K562 (cell line): ENCODE measurements around the gene MRPL55. TPM values are rescaled to one million over a fixed set of nuclear protein-coding genes. Genes with fewer than 3 reads are reported as not detected.

ENCODE experiments used
- ELF1 ChIP-seq: fragments of 200-800 bp; sonication (Bioruptor generic); IDR thresholded peaks from 2 replicates; pipeline ENCODE4 v1.6.1; 2016; ENCODE audit warnings: missing genetic modification characterization, missing compliant biosample characterization
- ELF4 ChIP-seq: fragments of 450-650 bp; formaldehyde crosslinking; IDR thresholded peaks from 2 replicates; pipeline ENCODE4 v1.4.0; 2022; ENCODE audit warnings: missing genetic modification characterization
- ETS1 ChIP-seq: conservative IDR thresholded peaks from 2 replicates; pipeline ENCODE4 v1.6.1; 2011; ENCODE audit warnings: low read depth, mild to moderate bottlenecking, low read length; ENCODE audit not compliant: control insufficient read depth
- EWSR1 ChIP-seq: fragments of 450-650 bp; IDR thresholded peaks from 2 replicates; pipeline ENCODE4 v1.6.1; 2018; ENCODE audit warnings: borderline replicate concordance, mild to moderate bottlenecking, low read depth, moderate library complexity; ENCODE audit not compliant: partially characterized antibody
- FIP1L1 ChIP-seq: fragments of 200-400 bp; formaldehyde crosslinking; IDR thresholded peaks from 2 replicates; pipeline ENCODE4 v1.6.1; 2018; ENCODE audit warnings: mild to moderate bottlenecking, low read depth, low read length; ENCODE audit not compliant: poor library complexity, severe bottlenecking
- FOXK2 ChIP-seq, 2 experiments: fragments of 450-650 bp; IDR thresholded peaks in 1 of 2; conservative IDR thresholded peaks in 1 of 2; 2 replicates each; pipeline ENCODE4 v1.6.1; 2016; ENCODE audit warnings: low read depth in 2 of 2, mild to moderate bottlenecking in 1 of 2
- HMG20A ChIP-seq: fragments of 450-650 bp; formaldehyde crosslinking; conservative IDR thresholded peaks from 2 replicates; pipeline ENCODE4 v1.4.0; 2020; ENCODE audit warnings: mild to moderate bottlenecking, mixed read lengths
- HNRNPUL1 ChIP-seq: fragments of 200-400 bp; formaldehyde crosslinking; IDR thresholded peaks from 2 replicates; pipeline ENCODE4 v1.6.1; 2017; ENCODE audit warnings: low read length
- KAT7 ChIP-seq: sonication (generic); formaldehyde crosslinking; IDR thresholded peaks from 2 replicates; pipeline ENCODE4 v1.8.0; 2022; ENCODE audit warnings: missing genetic modification reagents, mild to moderate bottlenecking, borderline replicate concordance
- MYNN ChIP-seq, 2 experiments: sonication (generic); formaldehyde crosslinking in 1 of 2; IDR thresholded peaks; 2 replicates each; pipeline versions ENCODE4 v1.5.0 to v1.6.1; 2016 to 2020; ENCODE audit warnings: antibody characterized with exemption in 1 of 2, missing genetic modification reagents in 1 of 2
- NCOA4 ChIP-seq: fragments of 450-650 bp; IDR thresholded peaks from 2 replicates; pipeline ENCODE4 v1.6.1; 2018; ENCODE audit warnings: mild to moderate bottlenecking; ENCODE audit not compliant: partially characterized antibody
- NFXL1 ChIP-seq: fragments of 450-650 bp; formaldehyde crosslinking; IDR thresholded peaks from 2 replicates; pipeline ENCODE4 v1.4.0; 2021; ENCODE audit warnings: mild to moderate bottlenecking
- NR3C1 ChIP-seq: sonication (generic); formaldehyde crosslinking; IDR thresholded peaks from 2 replicates; pipeline ENCODE4 v1.8.1; 2022; ENCODE audit warnings: missing genetic modification reagents
- PHF20 ChIP-seq: fragments of 450-650 bp; IDR thresholded peaks from 2 replicates; pipeline ENCODE4 v1.6.1; 2018; ENCODE audit not compliant: partially characterized antibody
- PYGO2 ChIP-seq: fragments of 450-650 bp; IDR thresholded peaks from 2 replicates; pipeline ENCODE4 v1.6.1; 2016; ENCODE audit warnings: mild to moderate bottlenecking, missing genetic modification characterization, moderate library complexity, missing compliant biosample characterization
- SRSF3 ChIP-seq: fragments of 200-400 bp; formaldehyde crosslinking; IDR thresholded peaks from 2 replicates; pipeline ENCODE4 v1.6.1; 2016; ENCODE audit warnings: mild to moderate bottlenecking, low read length, moderate library complexity; ENCODE audit not compliant: insufficient read depth
- STAT6 ChIP-seq: sonication (generic); formaldehyde crosslinking; IDR thresholded peaks from 2 replicates; pipeline ENCODE4 v1.8.1; 2023; ENCODE audit warnings: mild to moderate bottlenecking, missing genetic modification reagents
- WHSC1 ChIP-seq: IDR thresholded peaks from one replicate; pipeline ENCODE4 v1.6.1; 2012; ENCODE audit warnings: low read length, control low read depth, inconsistent platforms
- ZKSCAN1 ChIP-seq: fragments of 150-350 bp; IDR thresholded peaks from 2 replicates; pipeline ENCODE4 v1.6.1; 2016; ENCODE audit warnings: low read depth, low read length
- ZNF212 ChIP-seq: fragments of 450-650 bp; formaldehyde crosslinking; IDR thresholded peaks from 2 replicates; pipeline ENCODE4 v1.4.0; 2020; ENCODE audit warnings: mild to moderate bottlenecking
- ZNF263 ChIP-seq: sonication (generic); formaldehyde crosslinking; IDR thresholded peaks from 2 replicates; pipeline ENCODE4 v1.8.0; 2022; ENCODE audit warnings: mild to moderate bottlenecking, missing genetic modification reagents, borderline replicate concordance
- ZNF668 ChIP-seq: fragments of 250-450 bp; sonication (Bioruptor Pico); IDR thresholded peaks from 2 replicates; pipeline ENCODE4 v1.8.0; 2022; ENCODE audit warnings: mild to moderate bottlenecking, inconsistent platforms
- polyA plus RNA-seq, 8 experiments: library from polyadenylated mRNA; depleted of rRNA in 4 of 8; stranded (reverse) in 5 of 8; unstranded in 3 of 8; fragments of >200 nt; fragmentation: Nextera tagmentation in 2 of 8; fragmentation: Illumina TruSeq in 1 of 8; extraction: Ambion mirVana in 2 of 8; extraction: Trizol in 1 of 8; gene quantifications; 2 replicates each; pipeline versions ENCODE4 v1.2.1 to v1.2.3, GENCODE V29; 2011 to 2014; ENCODE audit warnings: inconsistent platforms in 1 of 8, missing spikeins in 1 of 8
- total RNA-seq, 7 experiments: library from RNA; depleted of rRNA in 6 of 7; stranded (reverse); fragments of >200 nt in 6 of 7; fragmentation: Illumina TruSeq in 2 of 7; extraction: Trizol in 2 of 7; gene quantifications; 2 replicates each; pipeline versions ENCODE4 v1.2.1 to v1.2.3, GENCODE V29; 2011 to 2021; ENCODE audit warnings: low replicate concordance in 1 of 7

MRPL55 gene
- total and polyA plus RNA-seq, 9 of the 15 experiments (the other 6 are each of a cell fraction or from before 2014, with no cell fraction given) = 34.9 to 228 (median 81.0) TPM

- no peak; the same call in 1 of the 2 replicates for TF ChIP-seq MYNN (IDR thresholded peaks at IDR 0.05)
- 0 out of 2 replicates have a peak, but pooled peaks have one; percentile 38 for TF ChIP-seq MYNN (CRISPR knock-in tag; IDR thresholded peaks at IDR 0.05)
- no peak for TF ChIP-seq ELF4
- TF ChIP-seq EWSR1 = no peak
- no peak for TF ChIP-seq HMG20A (CRISPR knock-in tag)
- TF ChIP-seq STAT6 = no peak
- 0 out of 2 replicates have a peak, but pooled peaks have one; percentile 67 for TF ChIP-seq ETS1
- peak; percentile 12; the same call in 1 of the 2 replicates for TF ChIP-seq ZNF263 (CRISPR knock-in tag)
- TF ChIP-seq NCOA4 = no peak
- TF ChIP-seq HNRNPUL1 = no peak
- TF ChIP-seq SRSF3 = peak; percentile 98
- TF ChIP-seq PHF20 = no peak
- TF ChIP-seq FIP1L1 = no peak
- TF ChIP-seq ZNF212 (CRISPR knock-in tag) = 0 out of 2 replicates have a peak, but pooled peaks have one; percentile 69
- TF ChIP-seq NR3C1 (CRISPR knock-in tag) = no peak
- no peak for TF ChIP-seq FOXK2 (conservative IDR thresholded peaks at IDR 0.05 in 1 of 2, IDR thresholded peaks at IDR 0.05 in 1 of 2; ENCODE audit: low read depth in 2 of 2)
- no peak for TF ChIP-seq WHSC1
- TF ChIP-seq NFXL1 = no peak
- peak; percentile 49; the same call in 1 of the 2 replicates for TF ChIP-seq KAT7 (CRISPR knock-in tag)
- no peak for TF ChIP-seq ZKSCAN1
- TF ChIP-seq PYGO2 = no peak
- peak; percentile 20; the same call in 1 of the 2 replicates for TF ChIP-seq ELF1 (tag)
- no peak for TF ChIP-seq ZNF668 (CRISPR knock-in tag)
Measured at GRCh38 chr1:228082918-228083870, 25.9 kb downstream of the MRPL55 start (continued).
